ENCODE results near the gene RANBP3L.

DNA sequence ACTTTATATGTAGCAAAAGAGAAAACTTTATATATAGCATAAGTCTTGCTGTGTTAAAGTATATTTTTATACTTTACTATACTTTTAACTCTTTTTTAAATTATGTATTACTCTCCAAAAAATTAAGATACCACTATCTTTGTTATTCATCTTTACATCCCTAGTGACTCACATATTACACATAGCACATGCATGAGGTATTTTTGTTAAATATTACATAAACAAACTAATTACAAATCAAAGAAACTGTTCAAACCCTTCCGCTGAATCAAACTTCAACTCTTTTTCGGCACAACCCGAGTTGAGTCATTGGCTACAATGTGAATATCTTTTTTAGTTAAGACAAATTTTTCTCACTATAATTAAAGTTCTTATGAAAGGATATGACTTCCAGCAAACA, 92.0 kb downstream of the RANBP3L start:
- TF ChIP-seq, protein P1, sequence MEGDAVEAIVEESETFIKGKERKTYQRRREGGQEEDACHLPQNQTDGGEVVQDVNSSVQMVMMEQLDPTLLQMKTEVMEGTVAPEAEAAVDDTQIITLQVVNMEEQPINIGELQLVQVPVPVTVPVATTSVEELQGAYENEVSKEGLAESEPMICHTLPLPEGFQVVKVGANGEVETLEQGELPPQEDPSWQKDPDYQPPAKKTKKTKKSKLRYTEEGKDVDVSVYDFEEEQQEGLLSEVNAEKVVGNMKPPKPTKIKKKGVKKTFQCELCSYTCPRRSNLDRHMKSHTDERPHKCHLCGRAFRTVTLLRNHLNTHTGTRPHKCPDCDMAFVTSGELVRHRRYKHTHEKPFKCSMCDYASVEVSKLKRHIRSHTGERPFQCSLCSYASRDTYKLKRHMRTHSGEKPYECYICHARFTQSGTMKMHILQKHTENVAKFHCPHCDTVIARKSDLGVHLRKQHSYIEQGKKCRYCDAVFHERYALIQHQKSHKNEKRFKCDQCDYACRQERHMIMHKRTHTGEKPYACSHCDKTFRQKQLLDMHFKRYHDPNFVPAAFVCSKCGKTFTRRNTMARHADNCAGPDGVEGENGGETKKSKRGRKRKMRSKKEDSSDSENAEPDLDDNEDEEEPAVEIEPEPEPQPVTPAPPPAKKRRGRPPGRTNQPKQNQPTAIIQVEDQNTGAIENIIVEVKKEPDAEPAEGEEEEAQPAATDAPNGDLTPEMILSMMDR (IDR thresholded peaks at IDR 0.05): no peak
- TF ChIP-seq POLR2A (IDR thresholded peaks at IDR 0.05): no peak
